ENCODE data around the gene GALNT16. TPM values are rescaled to one million over a fixed set of nuclear protein-coding genes. Genes with fewer than 3 reads are reported as not detected.
"Not testable (repeated sequence)": the region's sequence is repeated elsewhere in the genome, so short reads cannot be mapped to it uniquely, and the experiment has no call there.

Gene GALNT16
- total RNA-seq: 0.11 TPM in 1 of 2 replicates, not detected in the other

DNA sequence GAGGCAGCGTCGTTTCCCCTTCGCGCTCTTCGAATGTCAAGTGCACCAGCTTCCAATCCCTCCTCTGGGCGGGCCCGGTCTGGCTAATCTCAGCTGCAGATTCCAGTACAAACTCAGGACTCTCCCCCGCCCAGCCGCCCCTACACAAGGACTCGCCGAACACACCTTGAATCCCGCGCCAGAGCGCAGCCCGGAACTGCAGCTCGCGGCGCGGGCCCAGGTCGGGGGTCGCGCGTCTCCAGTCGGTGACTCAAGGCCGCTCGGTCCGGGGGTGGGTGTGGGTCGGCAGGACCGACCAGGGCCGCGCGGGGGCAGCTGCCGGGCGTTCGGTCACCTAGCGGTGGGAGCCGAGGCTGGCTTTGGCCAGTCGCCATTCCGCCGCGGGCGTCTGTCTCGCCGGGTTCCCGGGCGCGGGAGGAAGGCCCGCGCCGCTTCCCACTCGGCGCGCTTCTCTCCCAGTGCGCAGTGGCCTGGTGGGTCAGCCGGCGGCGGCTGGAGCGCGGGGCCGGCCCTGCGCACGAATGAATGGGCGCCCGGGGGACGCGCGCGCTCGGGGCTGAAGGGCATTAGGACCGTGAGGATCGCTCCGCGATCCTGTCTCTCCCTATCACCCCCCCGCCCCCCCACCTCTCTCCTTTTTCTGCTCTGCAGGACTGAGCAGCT, at the start of gene GALNT16:
TSS of gene GALNT16 (plus strand) at position 632 of the 663 bp plus-strand sequence. CDS start 133 bp downstream, outside the sequence.
- intact Hi-C loops (cut with micrococcal nuclease): no loop called here
- no peak for DNase-seq (ENCODE audit: low spot score)

DNA sequence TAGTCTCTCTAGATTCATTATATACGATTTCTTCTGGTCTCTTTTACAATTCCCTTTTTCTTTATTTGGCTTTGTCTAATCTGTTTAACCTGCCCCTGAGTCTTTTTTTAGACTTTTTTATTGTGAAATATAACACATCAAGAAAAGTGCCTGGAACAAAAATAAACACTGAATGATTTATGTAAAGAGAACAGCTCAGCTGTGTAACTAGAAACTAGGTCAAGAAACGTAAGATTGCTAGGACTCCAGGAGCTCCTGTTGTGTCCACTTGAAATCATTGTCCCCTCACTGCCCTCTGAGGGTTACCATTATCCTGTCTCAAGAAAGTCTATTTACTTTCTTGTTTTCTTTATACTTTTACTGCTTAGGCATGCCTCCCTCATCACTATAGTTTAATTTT, 45.6 kb upstream of the GALNT16 start:
- intact Hi-C loops (cut with micrococcal nuclease): no loop called here
- no peaks in the 10 kb centered on the region for H3K27me3 Mint-ChIP-seq (ENCODE audit: low read depth)
- no peaks in the 10 kb centered on the region for H3K9me3 Mint-ChIP-seq
- no peak overlapping the region for H3K4me3 Mint-ChIP-seq (ENCODE audit: low read depth)
- peaks cover 6% of the 10 kb centered on the region for H3K36me3 Mint-ChIP-seq (ENCODE audit: low read depth)
- DNase-seq (ENCODE audit: low spot score): no peak
- H3K27ac Mint-ChIP-seq: no peak overlapping the region
- H3K4me1 Mint-ChIP-seq (ENCODE audit: low read depth): no peaks in the 10 kb centered on the region

More for the DNA sequence above, at the start of gene GALNT16:
- H3K27ac Mint-ChIP-seq: no peak within 1 kb of the TSS
- peaks cover 64% of the 10 kb centered on the region for H3K27me3 Mint-ChIP-seq (ENCODE audit: low read depth)
- H3K4me1 Mint-ChIP-seq (ENCODE audit: low read depth): peaks cover 4% of the 10 kb centered on the region
- no peaks in the 10 kb centered on the region for H3K36me3 Mint-ChIP-seq (ENCODE audit: low read depth)
- H3K9me3 Mint-ChIP-seq: no peaks in the 10 kb centered on the region
- peak within 1 kb of the TSS; percentile 33 for H3K4me3 Mint-ChIP-seq (ENCODE audit: low read depth)

- H3K27ac Mint-ChIP-seq; H3K4me1 Mint-ChIP-seq (ENCODE audit: low read depth); H3K9me3 Mint-ChIP-seq; DNase-seq (ENCODE audit: low spot score); H3K27me3 Mint-ChIP-seq (ENCODE audit: low read depth); H3K36me3 Mint-ChIP-seq (ENCODE audit: low read depth); H3K4me3 Mint-ChIP-seq (ENCODE audit: low read depth); intact Hi-C loops (cut with micrococcal nuclease): not testable (repeated sequence)
These were observed 42.3 kb upstream of the GALNT16 start for GRCh38 chr14:69217663-69218062.

DNA sequence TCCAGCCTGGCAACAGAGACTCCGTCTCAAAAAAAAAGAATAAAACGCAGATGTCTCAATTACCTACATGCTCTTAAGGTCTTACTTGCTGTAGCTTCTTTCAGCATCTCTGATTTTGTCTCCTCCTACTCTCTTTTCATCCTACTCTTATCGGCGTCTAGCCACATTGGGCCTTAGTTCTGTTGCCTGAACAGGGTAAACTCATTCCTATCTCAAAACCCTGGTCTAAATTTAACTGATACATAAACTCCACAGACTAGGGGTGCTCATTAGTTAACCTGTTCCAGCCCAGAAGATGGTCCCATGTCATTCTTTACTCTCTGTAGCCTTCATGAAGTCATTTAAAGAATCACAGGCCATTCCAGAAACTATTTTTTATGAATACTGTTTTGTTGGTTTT, 35.0 kb upstream of the GALNT16 start:
- H3K27ac Mint-ChIP-seq: no peak overlapping the region
- no peak overlapping the region for H3K4me3 Mint-ChIP-seq (ENCODE audit: low read depth)
- H3K4me1 Mint-ChIP-seq (ENCODE audit: low read depth): no peaks in the 10 kb centered on the region
- H3K9me3 Mint-ChIP-seq: no peaks in the 10 kb centered on the region
- no peaks in the 10 kb centered on the region for H3K36me3 Mint-ChIP-seq (ENCODE audit: low read depth)
- intact Hi-C loops (cut with micrococcal nuclease): no loop called here
- H3K27me3 Mint-ChIP-seq (ENCODE audit: low read depth): no peaks in the 10 kb centered on the region
- no peak for DNase-seq (ENCODE audit: low spot score)

DNA sequence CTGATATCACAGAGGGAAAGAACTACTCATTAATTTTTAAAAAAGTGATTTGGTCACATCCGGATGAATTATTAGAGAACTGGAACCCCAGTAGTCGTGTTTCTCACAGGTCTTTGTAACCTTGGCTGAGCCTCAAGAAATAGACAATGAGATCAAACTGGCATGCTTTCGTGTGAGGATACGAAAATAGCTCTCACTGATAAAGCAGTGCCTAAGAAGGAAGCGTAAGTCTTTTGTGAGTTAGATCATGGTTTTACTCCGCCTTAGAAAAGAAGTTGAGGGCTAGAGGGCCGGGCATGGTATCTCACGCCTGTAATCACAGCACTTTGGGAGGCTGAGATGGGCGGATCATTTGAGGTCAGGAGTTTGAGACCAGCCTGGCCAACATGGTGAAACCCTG, 33.8 kb upstream of the GALNT16 start:
- no peak for DNase-seq (ENCODE audit: low spot score)
- Mint-ChIP-seq H3K4me1 (ENCODE audit: low read depth) (no peaks in the 10 kb centered on the region), H3K36me3 (ENCODE audit: low read depth) (no peaks in the 10 kb centered on the region), H3K27me3 (ENCODE audit: low read depth) (no peaks in the 10 kb centered on the region), H3K4me3 (ENCODE audit: low read depth) (no peak overlapping the region), H3K27ac (no peak overlapping the region), H3K9me3 (no peaks in the 10 kb centered on the region)
- intact Hi-C loops (cut with micrococcal nuclease): no loop called here

DNA sequence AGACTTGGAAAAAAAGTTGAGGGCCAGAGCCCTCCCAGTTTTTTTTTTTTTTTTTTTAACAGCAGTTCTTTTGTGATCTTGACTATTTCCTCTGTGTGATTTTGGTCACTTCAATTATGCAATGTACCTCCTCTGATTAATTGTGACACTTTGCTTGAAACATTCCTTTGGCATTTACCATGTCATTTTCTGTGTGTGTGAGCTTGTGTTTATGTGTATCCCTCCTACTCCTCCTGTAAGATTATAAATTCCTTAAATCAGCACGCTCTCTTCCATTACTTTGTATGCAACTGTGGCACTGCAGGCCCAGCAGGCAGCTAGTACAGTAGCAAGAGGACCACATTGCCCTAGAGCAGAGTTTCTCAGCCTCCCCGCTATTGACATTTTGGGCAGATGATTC, 33.2 kb upstream of the GALNT16 start:
- H3K27me3 Mint-ChIP-seq (ENCODE audit: low read depth): no peaks in the 10 kb centered on the region
- no peak overlapping the region for H3K27ac Mint-ChIP-seq
- no peak overlapping the region for H3K4me3 Mint-ChIP-seq (ENCODE audit: low read depth)
- H3K9me3 Mint-ChIP-seq: no peaks in the 10 kb centered on the region
- H3K4me1 Mint-ChIP-seq (ENCODE audit: low read depth): no peaks in the 10 kb centered on the region
- H3K36me3 Mint-ChIP-seq (ENCODE audit: low read depth): no peaks in the 10 kb centered on the region
- no peak for DNase-seq (ENCODE audit: low spot score)
- intact Hi-C loops (cut with micrococcal nuclease): no loop called here

DNA sequence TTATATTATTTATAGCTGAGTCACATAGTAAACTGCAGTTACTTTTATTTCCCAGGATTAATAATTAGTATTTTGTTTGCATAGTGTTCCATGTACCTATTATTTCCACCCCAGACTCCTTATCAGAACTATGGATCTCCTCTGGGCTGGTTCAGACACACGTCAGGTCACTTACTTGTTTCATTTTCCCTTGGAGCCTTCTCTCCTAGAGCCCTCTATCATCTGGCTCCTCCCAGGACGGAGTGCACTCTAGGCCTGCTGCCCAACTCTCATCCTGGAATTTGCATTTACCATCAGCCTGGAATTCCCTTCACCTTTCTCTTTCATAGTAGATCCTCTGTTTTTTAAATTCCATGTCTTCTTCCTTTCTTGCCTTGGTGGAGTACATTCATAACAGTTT, 28.5 kb upstream of the GALNT16 start:
- no peak overlapping the region for H3K4me3 Mint-ChIP-seq (ENCODE audit: low read depth)
- H3K27ac Mint-ChIP-seq: no peak overlapping the region
- intact Hi-C loops (cut with micrococcal nuclease): no loop called here

DNA sequence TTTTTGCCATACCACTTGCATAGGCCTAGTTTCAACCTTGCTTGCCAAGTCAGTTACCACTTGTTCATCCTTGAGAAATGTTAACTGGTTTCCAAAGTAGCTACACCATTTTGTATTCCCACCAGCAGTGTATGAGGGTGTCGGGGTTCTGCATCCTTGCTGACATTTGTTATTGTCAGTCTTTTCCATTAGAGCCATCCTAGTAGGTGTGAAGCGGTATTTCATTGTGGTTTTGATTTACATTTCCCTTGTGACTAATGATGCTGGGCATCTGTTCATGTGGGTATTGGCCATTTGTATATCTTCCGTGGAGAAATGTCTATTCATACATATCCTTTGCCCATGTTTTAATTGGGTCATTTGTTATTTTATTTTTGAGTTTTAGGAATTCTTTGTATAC, 27.6 kb upstream of the GALNT16 start:
- no peak overlapping the region for H3K27ac Mint-ChIP-seq
- H3K9me3 Mint-ChIP-seq: no peaks in the 10 kb centered on the region
- H3K4me3 Mint-ChIP-seq (ENCODE audit: low read depth): no peak overlapping the region

More for the DNA sequence above, 28.5 kb upstream of the GALNT16 start:
- no peaks in the 10 kb centered on the region for H3K27me3 Mint-ChIP-seq (ENCODE audit: low read depth)
- peaks cover 4% of the 10 kb centered on the region for H3K36me3 Mint-ChIP-seq (ENCODE audit: low read depth)
- H3K9me3 Mint-ChIP-seq: no peaks in the 10 kb centered on the region
- peaks cover 4% of the 10 kb centered on the region for H3K4me1 Mint-ChIP-seq (ENCODE audit: low read depth)
- no peak for DNase-seq (ENCODE audit: low spot score)

GRCh38 chr14:69234106-69234505, 25.9 kb upstream of the GALNT16 start:
- DNase-seq (ENCODE audit: low spot score): no peak
- Mint-ChIP-seq H3K36me3 (ENCODE audit: low read depth) (peaks cover 7% of the 10 kb centered on the region), H3K4me3 (ENCODE audit: low read depth) (no peak overlapping the region), H3K27me3 (ENCODE audit: low read depth) (no peaks in the 10 kb centered on the region), H3K27ac (no peak overlapping the region), H3K9me3 (no peaks in the 10 kb centered on the region), H3K4me1 (ENCODE audit: low read depth) (peaks cover 4% of the 10 kb centered on the region)
- intact Hi-C loops (cut with micrococcal nuclease): no loop called here

More for the DNA sequence above, 27.6 kb upstream of the GALNT16 start:
- no peaks in the 10 kb centered on the region for H3K27me3 Mint-ChIP-seq (ENCODE audit: low read depth)
- H3K4me1 Mint-ChIP-seq (ENCODE audit: low read depth): peaks cover 4% of the 10 kb centered on the region
- no peak for DNase-seq (ENCODE audit: low spot score)
- intact Hi-C loops (cut with micrococcal nuclease): no loop called here
- H3K36me3 Mint-ChIP-seq (ENCODE audit: low read depth): peaks cover 7% of the 10 kb centered on the region

- DNase-seq (ENCODE audit: low spot score): no peak
- intact Hi-C loops (cut with micrococcal nuclease): no loop called here
- H3K27me3 Mint-ChIP-seq (ENCODE audit: low read depth): no peaks in the 10 kb centered on the region
- no peak overlapping the region for H3K4me3 Mint-ChIP-seq (ENCODE audit: low read depth)
- H3K27ac Mint-ChIP-seq: no peak overlapping the region
- H3K9me3 Mint-ChIP-seq: no peaks in the 10 kb centered on the region
- H3K4me1 Mint-ChIP-seq (ENCODE audit: low read depth): peaks cover 4% of the 10 kb centered on the region
- H3K36me3 Mint-ChIP-seq (ENCODE audit: low read depth): peaks cover 7% of the 10 kb centered on the region
These were observed 24.2 kb upstream of the GALNT16 start for GRCh38 chr14:69235708-69236107.

- peak overlapping the region; percentile 11 for H3K27ac Mint-ChIP-seq
- H3K27me3 Mint-ChIP-seq (ENCODE audit: low read depth): no peaks in the 10 kb centered on the region
- peaks cover 4% of the 10 kb centered on the region for H3K4me1 Mint-ChIP-seq (ENCODE audit: low read depth)
- DNase-seq (ENCODE audit: low spot score): no peak
- no peaks in the 10 kb centered on the region for H3K9me3 Mint-ChIP-seq
- no peak overlapping the region for H3K4me3 Mint-ChIP-seq (ENCODE audit: low read depth)
- intact Hi-C loops (cut with micrococcal nuclease): no loop called here
- H3K36me3 Mint-ChIP-seq (ENCODE audit: low read depth): peaks cover 7% of the 10 kb centered on the region
These were observed 22.8 kb upstream of the GALNT16 start for GRCh38 chr14:69237142-69237541.

DNA sequence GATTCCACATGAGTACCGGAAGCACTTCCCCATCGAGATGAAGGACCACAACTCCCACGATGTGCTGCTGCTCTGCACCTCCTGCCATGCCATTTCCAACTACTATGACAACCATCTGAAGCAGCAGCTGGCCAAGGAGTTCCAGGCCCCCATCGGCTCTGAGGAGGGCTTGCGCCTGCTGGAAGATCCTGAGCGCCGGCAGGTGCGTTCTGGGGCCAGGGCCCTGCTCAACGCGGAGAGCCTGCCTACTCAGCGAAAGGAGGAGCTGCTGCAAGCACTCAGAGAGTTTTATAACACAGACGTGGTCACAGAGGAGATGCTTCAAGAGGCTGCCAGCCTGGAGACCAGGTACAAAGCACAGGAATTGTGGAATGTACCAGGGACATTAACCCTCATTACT, 22.4 kb upstream of the GALNT16 start:
- Mint-ChIP-seq H3K4me1 (ENCODE audit: low read depth) (peaks cover 4% of the 10 kb centered on the region), H3K27me3 (ENCODE audit: low read depth) (no peaks in the 10 kb centered on the region), H3K27ac (no peak overlapping the region), H3K9me3 (no peaks in the 10 kb centered on the region), H3K4me3 (ENCODE audit: low read depth) (no peak overlapping the region), H3K36me3 (ENCODE audit: low read depth) (peaks cover 3% of the 10 kb centered on the region)
- intact Hi-C loops (cut with micrococcal nuclease): no loop called here
- DNase-seq (ENCODE audit: low spot score): no peak

- no peak for DNase-seq (ENCODE audit: low spot score)
- H3K27me3 Mint-ChIP-seq (ENCODE audit: low read depth): no peaks in the 10 kb centered on the region
- H3K27ac Mint-ChIP-seq: no peak overlapping the region
- intact Hi-C loops (cut with micrococcal nuclease): no loop called here
- H3K36me3 Mint-ChIP-seq (ENCODE audit: low read depth): peaks cover 3% of the 10 kb centered on the region
- H3K9me3 Mint-ChIP-seq: no peaks in the 10 kb centered on the region
- no peak overlapping the region for H3K4me3 Mint-ChIP-seq (ENCODE audit: low read depth)
- peaks cover 5% of the 10 kb centered on the region for H3K4me1 Mint-ChIP-seq (ENCODE audit: low read depth)
These were observed 21.1 kb upstream of the GALNT16 start for GRCh38 chr14:69238883-69239282.
